PC-9 (cell line): ENCODE results near the gene TMEM125.

Experiments
- CTCF ChIP-seq: fragments of 200-600 bp; sonication (generic); conservative IDR thresholded peaks from 2 replicates; pipeline ENCODE4 v1.6.1; 2017; ENCODE audit warnings: mixed run types, antibody characterized with exemption, mild to moderate bottlenecking, moderate library complexity
- EZH2 ChIP-seq: fragments of 200-600 bp; sonication (generic); IDR thresholded peaks from 2 replicates; pipeline ENCODE4 v1.8.0; 2017; ENCODE audit warnings: antibody characterized with exemption, low read depth

DNA sequence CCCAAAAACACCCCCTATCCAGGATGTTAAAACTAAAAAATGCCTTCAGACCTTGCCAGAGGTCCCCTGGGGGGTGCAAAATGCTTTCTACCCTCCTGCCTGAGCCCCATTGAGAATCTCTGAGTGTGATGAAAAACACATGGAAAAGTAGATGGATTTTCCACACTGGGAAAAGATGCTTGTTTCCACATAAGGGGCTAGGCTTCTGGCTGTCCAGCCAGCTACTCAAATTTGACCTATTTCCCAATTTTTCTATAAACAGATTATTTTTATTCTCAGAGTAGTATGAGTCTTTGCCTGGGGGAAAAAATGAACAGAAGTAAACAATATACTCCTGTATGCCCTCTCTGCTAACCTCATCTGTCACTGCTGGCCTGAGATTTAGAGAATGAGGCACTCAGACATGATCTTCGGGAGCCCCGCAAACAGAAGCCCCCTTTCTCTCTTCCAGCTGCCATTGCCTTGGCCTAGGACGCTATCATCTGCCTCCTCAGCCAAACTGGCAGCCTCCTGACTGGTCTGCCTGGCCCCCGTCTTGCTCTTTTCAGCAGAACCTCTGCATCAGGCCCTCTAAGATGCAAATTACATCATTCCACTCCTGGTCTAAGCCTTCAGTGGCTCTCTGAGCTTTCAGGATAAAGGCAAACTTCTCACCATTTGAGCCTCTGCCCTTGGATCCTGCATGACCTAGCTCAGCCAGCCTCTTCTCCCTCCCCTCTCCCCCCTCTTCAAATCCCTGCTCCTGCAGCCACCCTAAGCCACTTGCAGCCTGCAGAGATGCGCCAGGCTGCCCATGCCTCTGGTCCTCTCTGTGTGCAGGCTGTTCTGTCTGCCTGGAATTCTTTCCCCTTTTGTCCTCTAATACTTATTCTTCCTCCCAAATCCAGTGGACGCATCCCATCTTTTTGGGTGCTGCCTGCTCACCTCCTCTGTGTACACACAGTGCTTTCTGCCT lies 39.7 kb upstream of the TMEM125 start:
- TF ChIP-seq EZH2 (no peak), CTCF (no peak)
